ENCODE measurements around the gene ATXN1.

GRCh38 chr6:16665182-16665581 lies 96.1 kb downstream of the ATXN1 start:
- TF ChIP-seq CTCF (IDR thresholded peaks at IDR 0.05; ENCODE audit: insufficient read depth, low read length, poor library complexity, severe bottlenecking) = no peak
- no peak for TF ChIP-seq EZH2phosphoT487 (conservative IDR thresholded peaks at IDR 0.05; ENCODE audit: low read length)
